ENCODE data around the gene FAM193B.

Gene FAM193B

GRCh38 chr5:177515580-177515979 is 38.8 kb downstream of the FAM193B start:
- no peak for DNase-seq (ENCODE audit: low spot score)

- DNase-seq (ENCODE audit: low spot score), result no peak
These were observed 39.8 kb downstream of the FAM193B start for GRCh38 chr5:177514541-177514940.

GRCh38 chr5:177513500-177513899 is 40.9 kb downstream of the FAM193B start:
- no peak for DNase-seq (ENCODE audit: low spot score)

- DNase-seq (ENCODE audit: low spot score), result no peak
These were observed 41.5 kb downstream of the FAM193B start for GRCh38 chr5:177512736-177513380.

GRCh38 chr5:177511796-177512675 is 42.3 kb downstream of the FAM193B start:
- no peak for DNase-seq (ENCODE audit: low spot score)

- no peak for DNase-seq (ENCODE audit: low spot score)
These were observed 43.2 kb downstream of the FAM193B start for GRCh38 chr5:177511181-177511580.

- no peak for DNase-seq (ENCODE audit: low spot score)
These were observed 43.8 kb downstream of the FAM193B start for GRCh38 chr5:177510567-177511053.

GRCh38 chr5:177509991-177510566 is 44.3 kb downstream of the FAM193B start:
- no peak for DNase-seq (ENCODE audit: low spot score)

GRCh38 chr5:177509381-177509951 is 44.9 kb downstream of the FAM193B start, which contains the start of gene DOK3:
Gene DOK3, minus strand, starts transcription at chr5:177509826. Its CDS starts 286 bp downstream, at chr5:177509540.
- no peak for DNase-seq (ENCODE audit: low spot score)

GRCh38 chr5:177508837-177509236 is 45.5 kb downstream of the FAM193B start:
- DNase-seq (ENCODE audit: low spot score), result no peak

GRCh38 chr5:177508221-177508611 is 46.1 kb downstream of the FAM193B start:
- DNase-seq (ENCODE audit: low spot score), result no peak

- DNase-seq (ENCODE audit: low spot score), result no peak
These were observed 46.7 kb downstream of the FAM193B start for GRCh38 chr5:177507596-177508220.

GRCh38 chr5:177507165-177507564 is 47.2 kb downstream of the FAM193B start:
- DNase-seq (ENCODE audit: low spot score), result no peak

GRCh38 chr5:177505075-177505474 is 49.3 kb downstream of the FAM193B start:
- DNase-seq (ENCODE audit: low spot score), result no peak

- no peak for DNase-seq (ENCODE audit: low spot score)
These were observed 50.0 kb downstream of the FAM193B start for GRCh38 chr5:177504086-177505056.

GRCh38 chr5:177503351-177504085 is 50.8 kb downstream of the FAM193B start:
- no peak for DNase-seq (ENCODE audit: low spot score)

GRCh38 chr5:177502886-177503285 is 51.5 kb downstream of the FAM193B start:
- DNase-seq (ENCODE audit: low spot score), result no peak

- DNase-seq (ENCODE audit: low spot score), result no peak
These were observed 52.3 kb downstream of the FAM193B start for GRCh38 chr5:177501874-177502678.

Measured in hematopoietic multipotent progenitor cell treated with erythropoietin and hydrocortisone succinate and interleukin-3 and kit ligand, for 17 days (in vitro differentiated cells).